ENCODE results near the gene PDE4D.

GRCh38 chr5:59149827-59150226 is 743.7 kb downstream of the PDE4D start:
- TF ChIP-seq TAF1 (IDR thresholded peaks at IDR 0.05; ENCODE audit: low read depth, low read length) = no peak
- no peak for TF ChIP-seq POLR2A (IDR thresholded peaks at IDR 0.05; ENCODE audit: low read depth, low read length)
